Measurements from ENCODE around the gene ITPK1.

ITPK1 gene

DNA sequence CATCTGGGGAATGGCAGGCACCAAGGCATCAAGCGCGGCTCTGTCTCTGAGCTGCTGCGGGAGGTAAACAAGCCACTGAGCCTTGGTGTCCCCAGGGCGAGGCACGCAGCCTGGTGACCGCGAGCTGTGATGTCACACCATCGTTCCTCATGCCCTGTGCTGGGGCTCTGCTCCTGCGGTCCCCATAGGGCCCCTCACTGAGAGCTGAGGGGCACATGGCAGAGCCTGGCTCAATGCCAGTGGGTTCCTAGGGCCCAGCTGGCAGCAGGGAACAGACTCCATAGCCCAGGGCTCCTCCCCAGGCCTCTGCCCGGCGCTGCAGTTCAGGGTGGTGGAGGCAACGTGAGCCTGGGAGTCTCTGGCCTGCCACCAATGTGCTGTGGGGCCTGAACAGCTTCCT, 170.2 kb downstream of the ITPK1 start:
- TF ChIP-seq POLR2AphosphoS5 (IDR thresholded peaks at IDR 0.05; ENCODE audit: low read depth, low read length) (no peak), TAF1 (IDR thresholded peaks at IDR 0.05; ENCODE audit: borderline replicate concordance, insufficient read depth, low read length) (no peak), FOXP2 (optimal IDR thresholded peaks at IDR 0.05; ENCODE audit: borderline replicate concordance, extremely low read depth, extremely low read length, insufficient read depth) (no peak)

DNA sequence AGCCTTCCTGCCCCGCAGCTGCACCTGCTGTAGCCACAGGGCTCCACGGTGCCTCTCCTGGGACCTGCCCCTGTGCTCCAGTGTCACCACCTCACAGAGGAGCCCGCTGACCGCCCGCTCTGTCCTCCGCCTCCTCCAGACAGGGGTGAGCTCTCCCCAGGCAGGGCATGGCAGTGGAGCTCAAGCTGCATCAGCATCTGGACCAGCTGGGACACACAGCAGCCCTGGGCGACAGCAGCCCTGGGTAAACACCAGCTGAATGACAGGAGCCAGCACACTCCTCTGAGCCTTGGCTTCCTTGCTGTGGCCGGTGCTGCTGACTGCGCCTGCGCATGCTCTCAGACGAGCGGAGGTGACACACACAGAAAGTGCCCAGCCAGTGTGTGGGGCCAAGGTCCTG, 170.7 kb downstream of the ITPK1 start:
- no peak for TF ChIP-seq FOXP2 (optimal IDR thresholded peaks at IDR 0.05; ENCODE audit: borderline replicate concordance, extremely low read depth, extremely low read length, insufficient read depth)
- no peak for TF ChIP-seq POLR2AphosphoS5 (IDR thresholded peaks at IDR 0.05; ENCODE audit: low read depth, low read length)

DNA sequence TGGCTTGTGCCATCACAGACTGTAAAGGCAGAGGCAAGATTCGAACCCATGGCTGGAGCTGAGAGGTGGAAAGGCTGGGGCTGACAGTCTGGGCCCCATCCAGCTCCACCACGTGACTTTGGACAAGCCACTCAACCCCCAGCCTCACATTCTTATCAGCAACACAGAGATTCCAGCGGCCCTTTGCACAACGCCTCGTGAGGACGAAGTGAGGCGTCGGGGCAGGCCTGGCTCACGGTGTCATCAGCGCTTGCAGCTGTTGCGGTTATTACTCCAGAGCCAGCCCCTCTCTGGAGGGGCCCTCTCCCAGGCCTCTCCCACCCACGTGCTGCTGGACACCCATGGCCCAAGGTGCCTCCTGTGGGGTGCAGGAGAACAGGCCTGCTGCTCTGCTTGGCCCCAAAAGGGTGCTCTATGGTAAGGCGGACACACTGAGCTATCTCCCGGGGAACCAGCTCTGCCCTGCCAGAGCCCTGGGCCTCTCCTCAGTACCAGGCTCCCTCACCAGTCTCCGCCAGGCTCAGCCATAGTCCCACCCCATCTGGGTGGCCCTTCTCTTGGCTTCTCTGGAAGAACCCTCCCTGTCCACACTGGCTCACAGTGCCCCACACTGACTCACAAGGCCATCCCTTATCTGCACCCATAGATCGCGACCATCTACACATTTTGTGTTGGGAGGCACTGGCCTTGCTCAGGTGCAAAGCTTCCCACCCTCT, 171.7 kb downstream of the ITPK1 start:
- TF ChIP-seq TAF1 (IDR thresholded peaks at IDR 0.05; ENCODE audit: borderline replicate concordance, insufficient read depth, low read length) (no peak), FOXP2 (optimal IDR thresholded peaks at IDR 0.05; ENCODE audit: borderline replicate concordance, extremely low read depth, extremely low read length, insufficient read depth) (no peak), POLR2AphosphoS5 (IDR thresholded peaks at IDR 0.05; ENCODE audit: low read depth, low read length) (no peak), SIN3A (IDR thresholded peaks at IDR 0.05; ENCODE audit: borderline replicate concordance, insufficient read depth, low read length) (no peak)
- TF ChIP-seq, protein P1, sequence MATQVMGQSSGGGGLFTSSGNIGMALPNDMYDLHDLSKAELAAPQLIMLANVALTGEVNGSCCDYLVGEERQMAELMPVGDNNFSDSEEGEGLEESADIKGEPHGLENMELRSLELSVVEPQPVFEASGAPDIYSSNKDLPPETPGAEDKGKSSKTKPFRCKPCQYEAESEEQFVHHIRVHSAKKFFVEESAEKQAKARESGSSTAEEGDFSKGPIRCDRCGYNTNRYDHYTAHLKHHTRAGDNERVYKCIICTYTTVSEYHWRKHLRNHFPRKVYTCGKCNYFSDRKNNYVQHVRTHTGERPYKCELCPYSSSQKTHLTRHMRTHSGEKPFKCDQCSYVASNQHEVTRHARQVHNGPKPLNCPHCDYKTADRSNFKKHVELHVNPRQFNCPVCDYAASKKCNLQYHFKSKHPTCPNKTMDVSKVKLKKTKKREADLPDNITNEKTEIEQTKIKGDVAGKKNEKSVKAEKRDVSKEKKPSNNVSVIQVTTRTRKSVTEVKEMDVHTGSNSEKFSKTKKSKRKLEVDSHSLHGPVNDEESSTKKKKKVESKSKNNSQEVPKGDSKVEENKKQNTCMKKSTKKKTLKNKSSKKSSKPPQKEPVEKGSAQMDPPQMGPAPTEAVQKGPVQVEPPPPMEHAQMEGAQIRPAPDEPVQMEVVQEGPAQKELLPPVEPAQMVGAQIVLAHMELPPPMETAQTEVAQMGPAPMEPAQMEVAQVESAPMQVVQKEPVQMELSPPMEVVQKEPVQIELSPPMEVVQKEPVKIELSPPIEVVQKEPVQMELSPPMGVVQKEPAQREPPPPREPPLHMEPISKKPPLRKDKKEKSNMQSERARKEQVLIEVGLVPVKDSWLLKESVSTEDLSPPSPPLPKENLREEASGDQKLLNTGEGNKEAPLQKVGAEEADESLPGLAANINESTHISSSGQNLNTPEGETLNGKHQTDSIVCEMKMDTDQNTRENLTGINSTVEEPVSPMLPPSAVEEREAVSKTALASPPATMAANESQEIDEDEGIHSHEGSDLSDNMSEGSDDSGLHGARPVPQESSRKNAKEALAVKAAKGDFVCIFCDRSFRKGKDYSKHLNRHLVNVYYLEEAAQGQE (IDR thresholded peaks at IDR 0.05; ENCODE audit: insufficient read depth in 1 of 2, low read depth in 2 of 2, low read length in 2 of 2) = no peak

DNA sequence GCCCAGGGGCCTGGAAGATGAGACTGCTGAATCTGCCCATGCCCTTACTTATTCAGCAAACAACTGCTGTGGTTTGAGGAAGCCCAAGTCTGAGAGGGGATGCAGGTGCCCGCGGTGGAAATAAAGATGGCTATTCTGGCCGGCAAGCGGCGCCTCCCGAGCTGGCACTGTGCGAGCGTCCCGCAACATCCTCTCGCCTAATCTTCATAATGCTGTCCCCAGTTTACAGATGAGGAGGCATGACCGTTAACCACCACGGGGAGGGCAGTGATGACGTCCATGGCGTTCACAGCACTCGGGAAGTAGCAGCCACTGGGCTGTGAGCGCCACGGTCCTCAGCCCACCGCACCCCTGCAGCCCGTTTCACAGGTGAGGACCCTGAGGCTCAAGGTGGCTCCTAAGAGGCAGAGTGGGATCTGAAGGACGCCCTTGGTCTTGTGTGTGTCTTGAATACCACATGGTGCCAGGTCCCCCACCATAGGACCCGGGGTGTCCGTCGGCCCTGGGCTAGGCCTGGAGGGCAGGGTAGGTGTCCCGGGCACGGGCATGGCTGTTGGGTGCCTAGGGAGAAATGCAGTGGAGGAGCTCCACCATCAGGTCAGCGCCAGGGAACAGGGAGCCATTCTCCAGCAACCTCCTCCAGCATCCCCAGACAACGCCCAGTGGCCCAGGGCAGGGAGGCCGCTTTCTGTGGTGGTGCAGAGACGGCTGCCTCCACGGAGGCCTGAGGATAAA, 172.6 kb downstream of the ITPK1 start:
- TF ChIP-seq TAF1 (IDR thresholded peaks at IDR 0.05; ENCODE audit: borderline replicate concordance, insufficient read depth, low read length) (no peak), FOXP2 (optimal IDR thresholded peaks at IDR 0.05; ENCODE audit: borderline replicate concordance, extremely low read depth, extremely low read length, insufficient read depth) (no peak), POLR2AphosphoS5 (IDR thresholded peaks at IDR 0.05; ENCODE audit: low read depth, low read length) (no peak)
- TF ChIP-seq, protein P1 (IDR thresholded peaks at IDR 0.05; ENCODE audit: insufficient read depth in 1 of 2, low read depth in 2 of 2, low read length in 2 of 2) = no peak

DNA sequence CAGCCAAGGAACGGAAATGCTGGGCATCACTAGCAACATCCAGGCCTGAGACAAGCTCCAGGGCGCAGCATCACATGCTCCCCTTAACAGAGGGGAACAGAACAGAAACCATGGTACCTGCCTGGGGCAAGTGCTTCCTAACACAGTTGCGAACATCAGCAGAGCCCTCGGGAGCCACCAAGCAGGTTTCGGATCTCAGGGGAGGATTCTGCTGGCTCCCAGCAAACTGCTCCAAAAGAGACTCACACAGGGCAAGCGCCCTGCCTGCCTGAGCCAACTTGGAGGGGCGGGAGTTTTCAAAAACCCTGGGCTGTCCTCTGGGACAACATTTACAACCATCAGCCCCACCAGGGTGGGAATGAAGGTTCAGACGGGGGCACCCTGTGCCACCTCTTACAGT, 173.1 kb downstream of the ITPK1 start:
- TF ChIP-seq, protein P1 (IDR thresholded peaks at IDR 0.05; ENCODE audit: insufficient read depth in 1 of 2, low read depth in 2 of 2, low read length in 2 of 2) = no peak
- TF ChIP-seq SIN3A (IDR thresholded peaks at IDR 0.05; ENCODE audit: borderline replicate concordance, insufficient read depth, low read length) (no peak), POLR2AphosphoS5 (IDR thresholded peaks at IDR 0.05; ENCODE audit: low read depth, low read length) (no peak), TAF1 (IDR thresholded peaks at IDR 0.05; ENCODE audit: borderline replicate concordance, insufficient read depth, low read length) (no peak), FOXP2 (optimal IDR thresholded peaks at IDR 0.05; ENCODE audit: borderline replicate concordance, extremely low read depth, extremely low read length, insufficient read depth) (no peak)

DNA sequence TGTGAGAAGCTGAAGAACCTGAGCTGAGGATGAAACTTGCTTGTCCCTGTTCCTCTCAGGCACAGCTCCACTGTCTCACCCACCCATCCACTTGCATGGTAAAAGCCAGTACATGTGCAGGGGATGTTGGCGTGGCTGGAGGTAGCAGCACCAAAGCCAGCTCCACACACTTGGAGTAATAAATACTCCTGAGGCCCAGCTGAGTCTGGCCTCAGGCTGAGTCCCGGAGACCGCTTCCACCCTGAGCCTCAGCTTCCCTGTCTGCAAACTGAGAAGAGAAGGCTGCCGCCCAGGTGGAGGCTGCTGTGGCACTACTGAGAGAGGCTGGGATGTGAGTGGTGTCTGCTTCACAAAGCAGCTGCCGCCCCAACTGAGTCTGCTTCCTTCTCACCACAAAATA, 173.6 kb downstream of the ITPK1 start:
- TF ChIP-seq TAF1 (IDR thresholded peaks at IDR 0.05; ENCODE audit: borderline replicate concordance, insufficient read depth, low read length) (no peak), POLR2AphosphoS5 (IDR thresholded peaks at IDR 0.05; ENCODE audit: low read depth, low read length) (no peak), SIN3A (IDR thresholded peaks at IDR 0.05; ENCODE audit: borderline replicate concordance, insufficient read depth, low read length) (no peak)
- TF ChIP-seq, protein P1 (IDR thresholded peaks at IDR 0.05; ENCODE audit: insufficient read depth in 1 of 2, low read depth in 2 of 2, low read length in 2 of 2) = no peak

Data from PFSK-1 (cell line).